ENCODE data around the gene CALCB.

Gene CALCB

GRCh38 chr11:15072551-15073143, 746 bp upstream of the CALCB start:
- Histone ChIP-seq H3K4me2 (ENCODE audit: low read length) (no peak overlapping the region), H4K20me1 (ENCODE audit: insufficient read depth, low read length) (no peaks in the 10 kb centered on the region)

GRCh38 chr11:15074206-15075161, 1.1 kb downstream of the CALCB start:
- peak; percentile 77 for TF ChIP-seq CTCF (IDR thresholded peaks at IDR 0.05; ENCODE audit: low read depth, low read length)
- no peak for TF ChIP-seq EZH2phosphoT487 (IDR thresholded peaks at IDR 0.05; ENCODE audit: low read depth)
- H3K79me2 ChIP-seq (ENCODE audit: low read length), result no peaks in the 10 kb centered on the region
- peaks cover 5% of the 10 kb centered on the region; the same call in 1 of the 2 replicates for H3K4me1 ChIP-seq (ENCODE audit: low read length)
- no peaks in the 10 kb centered on the region for H3K36me3 ChIP-seq (replicated peaks; ENCODE audit: low read depth, low read length)
- H3K4me2 ChIP-seq (ENCODE audit: low read length), result peak overlapping the region; percentile 74
- H3K27me3 ChIP-seq (ENCODE audit: low read depth, low read length), result no peaks in the 10 kb centered on the region
- H3K27ac ChIP-seq (ENCODE audit: low read length), result no peak overlapping the region
- no peaks in the 10 kb centered on the region for H4K20me1 ChIP-seq (ENCODE audit: insufficient read depth, low read length)
- H2AFZ ChIP-seq (ENCODE audit: low read depth, low read length), result peak overlapping the region; percentile 100
- peak overlapping the region; percentile 72 for H3K4me3 ChIP-seq (ENCODE audit: low read length)
- peak overlapping the region; percentile 53; the same call in 1 of the 2 replicates for H3K9ac ChIP-seq (ENCODE audit: low read length)
- H3K9me3 ChIP-seq (ENCODE audit: insufficient read depth, low read length), result no peaks in the 10 kb centered on the region

More at GRCh38 chr11:15072551-15073143, 746 bp upstream of the CALCB start:
- no peaks in the 10 kb centered on the region for H3K36me3 ChIP-seq (replicated peaks; ENCODE audit: low read depth, low read length)
- H3K79me2 ChIP-seq (ENCODE audit: low read length), result no peaks in the 10 kb centered on the region
- H3K27ac ChIP-seq (ENCODE audit: low read length), result no peak overlapping the region
- H3K27me3 ChIP-seq (ENCODE audit: low read depth, low read length), result no peaks in the 10 kb centered on the region
- H2AFZ ChIP-seq (ENCODE audit: low read depth, low read length), result no peak overlapping the region
- H3K9ac ChIP-seq (ENCODE audit: low read length), result no peak overlapping the region
- no peak for TF ChIP-seq CTCF (IDR thresholded peaks at IDR 0.05; ENCODE audit: low read depth, low read length)
- no peak for TF ChIP-seq EZH2phosphoT487 (IDR thresholded peaks at IDR 0.05; ENCODE audit: low read depth)
- H3K4me1 ChIP-seq (ENCODE audit: low read length), result peaks cover 5% of the 10 kb centered on the region; the same call in 1 of the 2 replicates
- H3K4me3 ChIP-seq (ENCODE audit: low read length), result no peak overlapping the region
- no peaks in the 10 kb centered on the region for H3K9me3 ChIP-seq (ENCODE audit: insufficient read depth, low read length)

- no peaks in the 10 kb centered on the region for H3K36me3 ChIP-seq (replicated peaks; ENCODE audit: low read depth, low read length)
- H3K79me2 ChIP-seq (ENCODE audit: low read length), result no peaks in the 10 kb centered on the region
- H3K4me1 ChIP-seq (ENCODE audit: low read length), result peaks cover 5% of the 10 kb centered on the region; the same call in 1 of the 2 replicates
- no peaks in the 10 kb centered on the region; the same call in 1 of the 2 replicates for H3K27me3 ChIP-seq (ENCODE audit: low read depth, low read length)
- no peak overlapping the region for H3K27ac ChIP-seq (ENCODE audit: low read length)
- peak overlapping the region; percentile 72; the same call in 1 of the 2 replicates for H3K4me3 ChIP-seq (ENCODE audit: low read length)
- no peak overlapping the region for H3K9ac ChIP-seq (ENCODE audit: low read length)
- peak overlapping the region; percentile 74 for H3K4me2 ChIP-seq (ENCODE audit: low read length)
- no peaks in the 10 kb centered on the region for H3K9me3 ChIP-seq (ENCODE audit: insufficient read depth, low read length)
- H2AFZ ChIP-seq (ENCODE audit: low read depth, low read length), result no peak overlapping the region; the same call in 1 of the 2 replicates
- TF ChIP-seq CTCF (IDR thresholded peaks at IDR 0.05; ENCODE audit: low read depth, low read length) (no peak; the same call in 1 of the 2 replicates), EZH2phosphoT487 (IDR thresholded peaks at IDR 0.05; ENCODE audit: low read depth) (no peak)
- no peaks in the 10 kb centered on the region for H4K20me1 ChIP-seq (ENCODE audit: insufficient read depth, low read length)
Measured at GRCh38 chr11:15075162-15075526, 1.8 kb downstream of the CALCB start.

GRCh38 chr11:15091175-15091574, 17.8 kb downstream of the CALCB start:
- Histone ChIP-seq H3K4me2 (ENCODE audit: low read length) (no peak overlapping the region), H3K27ac (ENCODE audit: low read length) (no peak overlapping the region), H3K9ac (ENCODE audit: low read length) (no peak overlapping the region), H3K4me1 (ENCODE audit: low read length) (peaks cover 22% of the 10 kb centered on the region), H2AFZ (ENCODE audit: low read depth, low read length) (no peak overlapping the region), H3K9me3 (ENCODE audit: insufficient read depth, low read length) (no peaks in the 10 kb centered on the region), H3K36me3 (replicated peaks; ENCODE audit: low read depth, low read length) (no peaks in the 10 kb centered on the region), H3K27me3 (ENCODE audit: low read depth, low read length) (no peaks in the 10 kb centered on the region), H4K20me1 (ENCODE audit: insufficient read depth, low read length) (no peaks in the 10 kb centered on the region), H3K79me2 (ENCODE audit: low read length) (no peaks in the 10 kb centered on the region), H3K4me3 (ENCODE audit: low read length) (no peak overlapping the region)
- no peak for TF ChIP-seq EZH2phosphoT487 (IDR thresholded peaks at IDR 0.05; ENCODE audit: low read depth)
- no peak for TF ChIP-seq CTCF (IDR thresholded peaks at IDR 0.05; ENCODE audit: low read depth, low read length)

All from OCI-LY3 (cell line).